GM18870 (cell line): ENCODE data around the gene RPS19BP1.

Source experiments
- ATAC-seq: cut with Tn5 transposase; IDR thresholded peaks from one replicate; pipeline ENCODE4 v1.9.1; 2021; ENCODE audit warnings: moderate library complexity; ENCODE audit not compliant: unreplicated experiment

The RPS19BP1 gene, protein sequence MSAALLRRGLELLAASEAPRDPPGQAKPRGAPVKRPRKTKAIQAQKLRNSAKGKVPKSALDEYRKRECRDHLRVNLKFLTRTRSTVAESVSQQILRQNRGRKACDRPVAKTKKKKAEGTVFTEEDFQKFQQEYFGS

GRCh38 chr22:39532215-39533073 is at the start of gene RPS19BP1:
RPS19BP1 (minus strand) TSS chr22:39532748; CDS start chr22:39532738, 10 bp downstream.
- peak; percentile 83 for ATAC-seq

- ATAC-seq = no peak
Observed at GRCh38 chr22:39581303-39581702, 48.8 kb upstream of the RPS19BP1 start.

DNA sequence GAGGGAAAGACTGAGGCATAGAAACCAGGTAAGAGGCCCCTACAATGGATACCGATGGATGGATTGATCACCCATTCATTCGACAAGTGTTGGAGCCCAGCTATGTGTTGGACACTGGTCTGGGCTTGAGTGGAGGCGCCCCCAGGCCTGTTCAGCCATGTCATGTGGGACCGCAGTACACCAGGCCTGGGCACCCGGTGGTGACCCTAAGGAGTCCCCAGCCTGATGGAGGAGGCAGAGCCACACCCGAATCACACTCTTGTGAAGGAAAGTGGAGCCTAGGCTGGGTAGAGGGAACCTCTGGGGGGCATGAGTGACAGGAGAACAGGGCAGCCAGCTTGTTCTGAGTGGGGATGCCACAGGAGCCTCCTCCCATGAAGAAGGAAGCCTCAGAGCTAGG is 48.2 kb upstream of the RPS19BP1 start:
- ATAC-seq = no peak

DNA sequence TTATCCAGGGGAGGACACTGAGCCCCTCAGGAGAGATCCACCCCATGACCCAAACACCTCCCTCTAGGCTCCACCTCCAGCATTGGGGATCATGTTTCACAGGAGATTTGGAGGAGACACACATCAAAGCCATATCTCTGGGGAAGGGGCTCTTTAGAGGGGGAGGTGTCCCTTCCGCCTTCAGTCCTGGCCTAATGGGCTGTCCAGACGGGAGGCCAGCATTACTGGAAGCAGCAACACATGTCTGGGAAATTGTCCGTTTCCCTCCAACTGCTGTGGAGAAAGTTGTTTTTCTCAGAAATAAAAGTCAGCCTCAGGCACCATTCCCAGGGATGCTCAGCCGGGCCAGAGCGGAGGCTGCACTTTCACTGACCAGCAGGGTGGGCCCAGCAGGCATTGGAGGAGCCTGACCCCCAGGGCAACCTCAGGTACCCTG is 47.5 kb upstream of the RPS19BP1 start:
- no peak for ATAC-seq

- no peak for ATAC-seq
Observed at GRCh38 chr22:39577900-39578299, 45.4 kb upstream of the RPS19BP1 start.

- no peak for ATAC-seq
Observed at GRCh38 chr22:39577366-39577765, 44.8 kb upstream of the RPS19BP1 start.

DNA sequence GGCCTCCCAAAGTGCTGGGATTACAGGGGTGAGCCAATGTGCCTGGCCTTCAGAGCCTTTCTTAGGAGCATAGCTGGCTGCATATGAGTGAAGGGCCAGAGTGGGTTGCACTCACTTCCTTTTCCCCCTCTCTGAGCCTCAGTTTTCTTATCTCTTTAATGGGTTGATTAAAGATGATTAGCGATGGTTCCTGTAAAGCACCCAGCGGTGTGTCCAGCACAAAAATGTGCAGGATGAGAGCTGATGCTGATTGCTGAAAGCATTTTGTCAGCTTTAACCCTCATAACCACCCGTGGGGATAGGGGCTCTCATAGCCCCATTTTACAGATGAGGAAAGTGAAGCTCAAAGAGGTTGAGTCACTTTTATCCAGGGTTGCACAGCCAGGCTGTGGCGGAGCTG is 43.5 kb upstream of the RPS19BP1 start:
- ATAC-seq = no peak

DNA sequence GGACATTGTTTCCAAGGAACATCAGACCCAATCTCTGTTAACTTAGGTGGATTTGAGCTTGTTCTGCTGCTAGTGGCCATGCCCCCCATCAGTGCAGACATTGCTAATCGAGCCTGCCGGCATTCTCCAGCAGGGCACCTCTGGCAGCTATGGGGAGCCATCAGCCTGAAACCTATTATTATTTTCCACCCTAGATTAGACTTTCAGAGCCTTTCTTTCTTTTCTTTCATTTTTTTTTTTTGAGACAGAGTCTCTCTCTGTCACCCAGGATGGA is 42.9 kb upstream of the RPS19BP1 start:
- ATAC-seq = no peak

GRCh38 chr22:39574779-39575551 is 42.4 kb upstream of the RPS19BP1 start:
- no peak for ATAC-seq

GRCh38 chr22:39571538-39571937 is 39.0 kb upstream of the RPS19BP1 start:
- no peak for ATAC-seq

GRCh38 chr22:39570665-39571064 is 38.1 kb upstream of the RPS19BP1 start, which contains the start of gene CACNA1I:
CACNA1I (plus strand) TSS chr22:39570753; CDS start chr22:39570753, 0 bp downstream.
- no peak for ATAC-seq

- no peak for ATAC-seq
Observed at GRCh38 chr22:39570226-39570625, 37.7 kb upstream of the RPS19BP1 start.

DNA sequence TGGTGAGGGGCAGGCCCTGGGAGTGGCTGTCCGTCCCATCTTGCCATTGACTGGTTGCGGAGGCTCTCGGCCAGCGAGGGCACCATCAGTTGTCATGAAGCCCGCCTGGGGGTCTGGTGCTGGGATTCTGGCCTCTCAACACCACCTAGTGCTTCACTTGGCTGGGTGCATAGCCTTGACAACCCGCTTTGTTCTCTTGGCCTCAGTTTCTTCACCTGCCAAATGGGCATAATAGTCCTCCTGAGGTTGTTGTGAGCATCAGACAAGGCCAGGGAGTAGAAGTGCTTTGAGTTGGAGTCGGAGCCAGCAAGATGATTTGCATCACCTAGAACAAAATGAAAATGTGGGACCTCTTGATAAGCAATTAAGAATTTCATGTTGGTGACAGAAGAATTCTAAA is 36.5 kb upstream of the RPS19BP1 start:
- ATAC-seq = no peak

- no peak for ATAC-seq
Observed at GRCh38 chr22:39568278-39568981, 35.9 kb upstream of the RPS19BP1 start.

- no peak for ATAC-seq
Observed at GRCh38 chr22:39567135-39567946, 34.8 kb upstream of the RPS19BP1 start.

DNA sequence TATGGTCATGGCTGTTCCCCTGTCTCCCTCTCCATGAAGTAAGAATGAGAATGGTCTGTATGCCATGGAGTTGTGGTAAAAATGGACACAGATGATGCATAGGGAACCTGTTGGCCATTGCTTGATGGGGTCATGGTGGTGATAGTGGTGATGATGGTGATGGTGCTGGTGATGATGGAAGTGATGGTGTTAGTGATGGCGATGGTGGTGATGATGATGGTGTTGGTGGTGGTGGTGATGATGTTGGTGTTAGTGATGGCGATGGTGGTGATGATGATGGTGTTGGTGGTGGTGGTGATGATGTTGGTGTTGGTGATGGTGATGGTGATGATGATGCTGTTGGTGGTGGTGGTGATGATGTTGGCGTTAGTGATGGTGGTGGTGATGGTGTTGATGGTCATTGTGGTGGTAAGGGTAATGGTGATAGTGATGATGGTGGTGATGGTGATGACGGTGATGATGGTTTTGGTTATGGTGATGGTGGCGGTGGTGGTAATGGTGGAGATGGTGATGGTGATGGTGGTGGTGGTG is 32.9 kb upstream of the RPS19BP1 start:
- ATAC-seq = no peak

- ATAC-seq = no peak
Observed at GRCh38 chr22:39563571-39564428, 31.3 kb upstream of the RPS19BP1 start.

- ATAC-seq = no peak
Observed at GRCh38 chr22:39562839-39563489, 30.4 kb upstream of the RPS19BP1 start.

DNA sequence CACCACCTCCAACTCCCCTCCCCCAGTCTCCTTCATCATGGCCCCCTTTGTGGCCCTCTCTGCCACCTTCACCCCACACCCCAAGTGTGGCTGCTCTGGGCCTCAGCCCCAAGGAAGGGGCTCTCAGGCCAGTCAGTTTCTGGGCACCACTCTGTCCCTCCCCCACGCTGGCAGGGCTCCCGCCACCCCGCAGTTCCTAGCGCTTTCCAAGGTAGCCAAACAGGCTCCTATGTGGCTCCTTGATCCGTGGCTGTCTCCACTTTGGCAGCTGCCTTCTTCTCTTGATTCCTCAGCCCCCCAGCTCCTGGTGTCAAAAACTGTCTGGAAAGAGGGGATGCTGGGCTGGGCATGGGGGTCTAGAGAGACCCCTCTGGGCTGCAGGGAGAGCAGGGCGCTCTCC is 27.6 kb upstream of the RPS19BP1 start:
- no peak for ATAC-seq
